Suprapubic skin (tissue), 4 donors: ENCODE measurements around the gene CDH26. TPM values are rescaled to one million over a fixed set of nuclear protein-coding genes. Genes with fewer than 3 reads are reported as not detected.

ENCODE experiments used
- DNase-seq, 2 donors: peaks; one replicate each; pipeline ENCODE4 v3.0.0-alpha.2; 2019; ENCODE audit warnings: low spot score in 2 of 2
- H3K27ac ChIP-seq: fragments of 200-600 bp; sonication (generic); one replicate; pipeline ENCODE4 v1.5.1; 2019
- H3K27me3 ChIP-seq: fragments of 200-600 bp; sonication (generic); one replicate; pipeline ENCODE4 v1.5.1; 2019
- H3K36me3 ChIP-seq: fragments of 200-600 bp; sonication (generic); one replicate; pipeline ENCODE4 v1.5.1; 2019
- H3K4me1 ChIP-seq: fragments of 200-600 bp; sonication (generic); one replicate; pipeline ENCODE4 v1.5.1; 2019
- H3K4me3 ChIP-seq: fragments of 200-600 bp; sonication (generic); one replicate; pipeline ENCODE4 v1.5.1; 2019; ENCODE audit warnings: mild to moderate bottlenecking
- H3K9me3 ChIP-seq: fragments of 200-600 bp; sonication (generic); one replicate; pipeline ENCODE4 v1.5.1; 2019
- CTCF ChIP-seq, 2 donors: fragments of 200-600 bp in 1 of 2; fragments of 450-650 bp in 1 of 2; sonication (generic) in 1 of 2; IDR thresholded peaks; one replicate each; pipeline ENCODE4 v1.5.1; 2016 to 2019; ENCODE audit warnings: antibody characterized with exemption in 2 of 2, mild to moderate bottlenecking in 1 of 2, moderate library complexity in 1 of 2
- EP300 ChIP-seq: sonication (generic); formaldehyde crosslinking; IDR thresholded peaks from one replicate; pipeline ENCODE4 v1.6.1; 2017; ENCODE audit warnings: antibody characterized with exemption
- POLR2A ChIP-seq, 2 donors: fragments of 450-650 bp; IDR thresholded peaks; one replicate each; pipeline ENCODE4 v1.6.1; 2017; ENCODE audit warnings: antibody characterized with exemption in 2 of 2, mild to moderate bottlenecking in 2 of 2, moderate library complexity in 2 of 2
- POLR2AphosphoS5 ChIP-seq, 3 donors: sonication (generic); formaldehyde crosslinking; IDR thresholded peaks; one replicate each; pipeline ENCODE4 v1.6.1; 2017; ENCODE audit warnings: antibody characterized with exemption in 3 of 3
- WGBS: methylation state at CpG from one replicate; pipeline ENCODE4 v1.1.5; 2018; 5-methylcytosine and 5-hydroxymethylcytosine counted together
- total RNA-seq, 4 donors: library from RNA; depleted of rRNA; stranded (reverse); fragments of >200 nt; gene quantifications; one replicate each; pipeline ENCODE4 v1.1.0, GENCODE V29; 2016

Gene CDH26
- total RNA-seq, 4 donors from 2014 or later, result 1.4 to 2.2 (median 2.0) TPM

GRCh38 chr20:60057866-60058807, 99.9 kb downstream of the CDH26 start:
- WGBS, result 52% methylated on average over 12 of the region's 20 CpGs
- no peaks in the 10 kb centered on the region for H3K36me3 ChIP-seq
- no peak for TF ChIP-seq POLR2AphosphoS5 (IDR thresholded peaks at IDR 0.05)
- no peak for TF ChIP-seq CTCF (IDR thresholded peaks at IDR 0.05)
- no peak for TF ChIP-seq POLR2A (IDR thresholded peaks at IDR 0.05)
- TF ChIP-seq EP300, result no peak
- no peak for DNase-seq
- peaks cover 44% of the 10 kb centered on the region for H3K4me1 ChIP-seq
- H3K27ac ChIP-seq, result peak overlapping the region; percentile 10
- H3K9me3 ChIP-seq, result no peaks in the 10 kb centered on the region
- H3K27me3 ChIP-seq, result peaks cover 9% of the 10 kb centered on the region
- no peak overlapping the region for H3K4me3 ChIP-seq

- Histone ChIP-seq H3K27ac (peak overlapping the region; percentile 10), H3K4me1 (peaks cover 51% of the 10 kb centered on the region), H3K36me3 (no peaks in the 10 kb centered on the region), H3K9me3 (no peaks in the 10 kb centered on the region), H3K27me3 (peaks cover 1% of the 10 kb centered on the region), H3K4me3 (no peak overlapping the region)
- DNase-seq, result no peak
- TF ChIP-seq CTCF (IDR thresholded peaks at IDR 0.05), result no peak
- TF ChIP-seq EP300, result no peak
- 65% methylated on average over 9 of the region's 9 CpGs for WGBS
Observed at GRCh38 chr20:60058879-60059278, 100.7 kb downstream of the CDH26 start.

GRCh38 chr20:60060006-60060557, 101.9 kb downstream of the CDH26 start:
- H3K27me3 ChIP-seq, result no peaks in the 10 kb centered on the region
- no peak for DNase-seq
- TF ChIP-seq CTCF (IDR thresholded peaks at IDR 0.05) (no peak), POLR2A (IDR thresholded peaks at IDR 0.05) (no peak), EP300 (no peak), POLR2AphosphoS5 (IDR thresholded peaks at IDR 0.05) (no peak)
- H3K9me3 ChIP-seq, result no peaks in the 10 kb centered on the region
- WGBS, result 94% methylated on average over 11 of the region's 13 CpGs
- no peaks in the 10 kb centered on the region for H3K36me3 ChIP-seq
- no peak overlapping the region for H3K4me3 ChIP-seq
- H3K27ac ChIP-seq, result no peak overlapping the region
- peaks cover 55% of the 10 kb centered on the region for H3K4me1 ChIP-seq

GRCh38 chr20:60060593-60060992, 102.4 kb downstream of the CDH26 start:
- Histone ChIP-seq H3K4me1 (peaks cover 55% of the 10 kb centered on the region), H3K27ac (no peak overlapping the region), H3K36me3 (no peaks in the 10 kb centered on the region), H3K4me3 (no peak overlapping the region), H3K27me3 (no peaks in the 10 kb centered on the region), H3K9me3 (no peaks in the 10 kb centered on the region)
- DNase-seq, result no peak
- no peak for TF ChIP-seq POLR2A (IDR thresholded peaks at IDR 0.05)
- TF ChIP-seq EP300, result no peak
- no peak for TF ChIP-seq CTCF (IDR thresholded peaks at IDR 0.05)
- TF ChIP-seq POLR2AphosphoS5 (IDR thresholded peaks at IDR 0.05), result no peak
- 83% methylated on average over 4 of the region's 4 CpGs for WGBS

GRCh38 chr20:60062431-60063047, 104.3 kb downstream of the CDH26 start:
- Histone ChIP-seq H3K27me3 (no peaks in the 10 kb centered on the region), H3K4me3 (no peak overlapping the region), H3K9me3 (no peaks in the 10 kb centered on the region), H3K36me3 (no peaks in the 10 kb centered on the region), H3K27ac (peak overlapping the region; percentile 32), H3K4me1 (peaks cover 54% of the 10 kb centered on the region)
- DNase-seq, result no peak
- 53% methylated on average over 18 of the region's 22 CpGs for WGBS
- TF ChIP-seq EP300 (no peak), POLR2AphosphoS5 (IDR thresholded peaks at IDR 0.05) (no peak), POLR2A (IDR thresholded peaks at IDR 0.05) (no peak), CTCF (IDR thresholded peaks at IDR 0.05) (no peak)
